ENCODE results near the gene NR3C1. TPM values are rescaled to one million over a fixed set of nuclear protein-coding genes. Genes with fewer than 3 reads are reported as not detected.

Gene NR3C1
- total RNA-seq, 1 donor from 2014 or later = 0.17 TPM

- no peaks in the 10 kb centered on the region for H3F3A ChIP-seq (ENCODE audit: low read depth)
- Mint-ChIP-seq H3K36me3 (no peaks in the 10 kb centered on the region), H3K9me3 (no peaks in the 10 kb centered on the region), H3K27ac (no peak overlapping the region), H3K4me1 (no peaks in the 10 kb centered on the region), H3K4me3 (no peak overlapping the region), H3K27me3 (ENCODE audit: insufficient read depth, low read depth) (no peaks in the 10 kb centered on the region)
- H4K20me1 ChIP-seq (ENCODE audit: low read depth) = no peaks in the 10 kb centered on the region
- TF ChIP-seq EZH2phosphoT487 (IDR thresholded peaks at IDR 0.05) (no peak), EZH2 (IDR thresholded peaks at IDR 0.05) (no peak)
- TF ChIP-seq, protein P1, sequence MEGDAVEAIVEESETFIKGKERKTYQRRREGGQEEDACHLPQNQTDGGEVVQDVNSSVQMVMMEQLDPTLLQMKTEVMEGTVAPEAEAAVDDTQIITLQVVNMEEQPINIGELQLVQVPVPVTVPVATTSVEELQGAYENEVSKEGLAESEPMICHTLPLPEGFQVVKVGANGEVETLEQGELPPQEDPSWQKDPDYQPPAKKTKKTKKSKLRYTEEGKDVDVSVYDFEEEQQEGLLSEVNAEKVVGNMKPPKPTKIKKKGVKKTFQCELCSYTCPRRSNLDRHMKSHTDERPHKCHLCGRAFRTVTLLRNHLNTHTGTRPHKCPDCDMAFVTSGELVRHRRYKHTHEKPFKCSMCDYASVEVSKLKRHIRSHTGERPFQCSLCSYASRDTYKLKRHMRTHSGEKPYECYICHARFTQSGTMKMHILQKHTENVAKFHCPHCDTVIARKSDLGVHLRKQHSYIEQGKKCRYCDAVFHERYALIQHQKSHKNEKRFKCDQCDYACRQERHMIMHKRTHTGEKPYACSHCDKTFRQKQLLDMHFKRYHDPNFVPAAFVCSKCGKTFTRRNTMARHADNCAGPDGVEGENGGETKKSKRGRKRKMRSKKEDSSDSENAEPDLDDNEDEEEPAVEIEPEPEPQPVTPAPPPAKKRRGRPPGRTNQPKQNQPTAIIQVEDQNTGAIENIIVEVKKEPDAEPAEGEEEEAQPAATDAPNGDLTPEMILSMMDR (IDR thresholded peaks at IDR 0.05) = no peak
- H3K36me3 ChIP-seq = no peaks in the 10 kb centered on the region
- no peak overlapping the region for H3K9ac ChIP-seq
- H3K4me1 ChIP-seq = peaks cover 5% of the 10 kb centered on the region
- DNase-seq (ENCODE audit: low spot score) = no peak
- H3K27ac ChIP-seq = no peak overlapping the region
- H3K27me3 ChIP-seq = no peaks in the 10 kb centered on the region
- no peaks in the 10 kb centered on the region for H3K79me2 ChIP-seq (ENCODE audit: low read depth)
- H3K4me2 ChIP-seq = no peak overlapping the region
- no peak overlapping the region for H3K4me3 ChIP-seq
- no peak overlapping the region for H2AFZ ChIP-seq (replicated peaks)
- no peaks in the 10 kb centered on the region for H3K9me3 ChIP-seq (ENCODE audit: low read depth)
Measured at GRCh38 chr5:143315214-143315613, 88.3 kb downstream of the NR3C1 start.

GRCh38 chr5:143314659-143315058 lies 88.8 kb downstream of the NR3C1 start:
- H3K4me1 ChIP-seq = peaks cover 5% of the 10 kb centered on the region
- H3K27me3 Mint-ChIP-seq (ENCODE audit: insufficient read depth, low read depth) = no peaks in the 10 kb centered on the region
- no peaks in the 10 kb centered on the region for H3K4me1 Mint-ChIP-seq
- no peaks in the 10 kb centered on the region for H3F3A ChIP-seq (ENCODE audit: low read depth)
- no peak overlapping the region for H2AFZ ChIP-seq (replicated peaks)
- no peak overlapping the region for H3K4me3 Mint-ChIP-seq
- H3K4me2 ChIP-seq = no peak overlapping the region
- no peak overlapping the region for H3K4me3 ChIP-seq
- H3K79me2 ChIP-seq (ENCODE audit: low read depth) = no peaks in the 10 kb centered on the region
- no peaks in the 10 kb centered on the region for H3K36me3 ChIP-seq
- DNase-seq (ENCODE audit: low spot score) = no peak
- H3K27me3 ChIP-seq = no peaks in the 10 kb centered on the region
- H3K9ac ChIP-seq = no peak overlapping the region
- no peak overlapping the region for H3K27ac ChIP-seq
- H3K27ac Mint-ChIP-seq = no peak overlapping the region
- no peaks in the 10 kb centered on the region for H4K20me1 ChIP-seq (ENCODE audit: low read depth)
- no peaks in the 10 kb centered on the region for H3K36me3 Mint-ChIP-seq
- H3K9me3 Mint-ChIP-seq = no peaks in the 10 kb centered on the region
- TF ChIP-seq EZH2phosphoT487 (IDR thresholded peaks at IDR 0.05) (no peak), EZH2 (IDR thresholded peaks at IDR 0.05) (no peak)
- TF ChIP-seq, protein P1 (IDR thresholded peaks at IDR 0.05) = no peak
- H3K9me3 ChIP-seq (ENCODE audit: low read depth) = no peaks in the 10 kb centered on the region

DNA sequence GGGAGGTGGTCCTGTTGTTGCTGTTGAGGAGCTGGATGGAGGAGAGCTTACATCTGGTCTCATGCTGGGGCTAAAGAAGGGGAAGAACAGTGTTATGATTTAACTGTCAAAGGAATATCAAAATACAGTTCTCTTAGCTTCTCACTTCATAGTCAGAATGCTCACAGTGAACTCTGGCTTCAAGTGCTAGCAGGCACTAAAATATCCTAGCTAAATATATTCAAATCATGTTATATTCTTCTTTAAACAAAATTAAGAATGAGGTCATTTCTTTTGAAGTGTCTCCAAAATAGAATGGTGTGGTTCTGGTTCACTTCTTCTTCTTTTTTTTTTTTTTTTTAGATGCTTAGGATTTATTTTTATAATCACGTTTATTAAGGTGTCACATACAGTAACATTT lies 89.4 kb downstream of the NR3C1 start:
- Histone ChIP-seq H4K20me1 (ENCODE audit: low read depth) (no peaks in the 10 kb centered on the region), H3K27ac (no peak overlapping the region), H3K4me1 (peaks cover 5% of the 10 kb centered on the region), H3K9me3 (ENCODE audit: low read depth) (no peaks in the 10 kb centered on the region), H3F3A (ENCODE audit: low read depth) (no peaks in the 10 kb centered on the region), H3K9ac (no peak overlapping the region), H3K36me3 (no peaks in the 10 kb centered on the region), H3K79me2 (ENCODE audit: low read depth) (no peaks in the 10 kb centered on the region), H3K4me2 (no peak overlapping the region), H2AFZ (replicated peaks) (no peak overlapping the region), H3K27me3 (no peaks in the 10 kb centered on the region), H3K4me3 (no peak overlapping the region)
- Mint-ChIP-seq H3K4me3 (no peak overlapping the region), H3K27ac (no peak overlapping the region), H3K36me3 (no peaks in the 10 kb centered on the region), H3K27me3 (ENCODE audit: insufficient read depth, low read depth) (no peaks in the 10 kb centered on the region), H3K9me3 (no peaks in the 10 kb centered on the region), H3K4me1 (no peaks in the 10 kb centered on the region)
- DNase-seq (ENCODE audit: low spot score) = no peak
- TF ChIP-seq, protein P1 (IDR thresholded peaks at IDR 0.05) = no peak
- TF ChIP-seq EZH2phosphoT487 (IDR thresholded peaks at IDR 0.05) (no peak), EZH2 (IDR thresholded peaks at IDR 0.05) (no peak)

Measured in neural progenitor cell (in vitro differentiated cells).